Endodermal cell (in vitro differentiated cells): Measurements from ENCODE around the gene PAIP2B. TPM values are rescaled to one million over a fixed set of nuclear protein-coding genes. Genes with fewer than 3 reads are reported as not detected.

Source experiments
- DNase-seq: peaks from one replicate; pipeline ENCODE4 v3.0.0-alpha.2; 2017
- H3K27ac ChIP-seq: 2 replicates; pipeline ENCODE4 v1.5.1; 2013; ENCODE audit warnings: mild to moderate bottlenecking, low read depth, low read length, moderate library complexity
- H3K27me3 ChIP-seq: 2 replicates; pipeline ENCODE4 v1.6.1; 2013; ENCODE audit warnings: mild to moderate bottlenecking, low read length, moderate library complexity; ENCODE audit not compliant: insufficient read depth, control insufficient read depth, poor library complexity, severe bottlenecking
- H3K36me3 ChIP-seq: 2 replicates; pipeline ENCODE4 v1.7.0; 2013; ENCODE audit warnings: mild to moderate bottlenecking, low read length, moderate library complexity; ENCODE audit not compliant: control insufficient read depth, insufficient read depth
- H3K4me1 ChIP-seq: one replicate; pipeline ENCODE4 v1.7.0; 2013; ENCODE audit warnings: low read length; ENCODE audit not compliant: control insufficient read depth, insufficient read depth
- H3K4me3 ChIP-seq: 2 replicates; pipeline ENCODE4 v1.5.1; 2013; ENCODE audit warnings: mild to moderate bottlenecking, low read length, moderate library complexity
- H3K9ac ChIP-seq: 2 replicates; pipeline ENCODE4 v1.6.1; 2013; ENCODE audit warnings: mild to moderate bottlenecking, low read length, moderate library complexity; ENCODE audit not compliant: poor library complexity, severe bottlenecking; ENCODE audit errors: extremely low read depth
- H3K9me3 ChIP-seq: 2 replicates; pipeline ENCODE4 v1.6.1; 2013; ENCODE audit warnings: mild to moderate bottlenecking, low read length, moderate library complexity; ENCODE audit not compliant: control insufficient read depth
- H3K27ac Mint-ChIP-seq: 2 replicates; pipeline ENCODE4 v1.8.0; 2020; ENCODE audit warnings: mixed read lengths
- H3K27me3 Mint-ChIP-seq: 2 replicates; pipeline ENCODE4 v1.8.0; 2021; ENCODE audit warnings: mild to moderate bottlenecking, mixed read lengths; ENCODE audit not compliant: insufficient read depth
- H3K36me3 Mint-ChIP-seq: 2 replicates; pipeline ENCODE4 v1.8.0; 2020; ENCODE audit warnings: low read depth, mixed read lengths
- H3K4me1 Mint-ChIP-seq: 2 replicates; pipeline ENCODE4 v1.8.0; 2020; ENCODE audit warnings: mixed read lengths
- H3K4me3 Mint-ChIP-seq: 2 replicates; pipeline ENCODE4 v1.8.0; 2020; ENCODE audit warnings: mild to moderate bottlenecking, moderate library complexity, mixed read lengths
- H3K9me3 Mint-ChIP-seq: 2 replicates; pipeline ENCODE4 v1.8.0; 2020; ENCODE audit warnings: mild to moderate bottlenecking, mixed read lengths
- CTCF ChIP-seq: fragments of 200-600 bp; sonication (generic); conservative IDR thresholded peaks from 2 replicates; pipeline ENCODE4 v1.5.0; 2021; ENCODE audit warnings: antibody characterized with exemption, mild to moderate bottlenecking
- WGBS, 2 experiments: methylation state at CpG; one replicate each; pipeline versions ENCODE4 v1.1.5 to v1.1.7; 2013; ENCODE audit warnings: missing lambda C conversion rate in 2 of 2, mixed read lengths in 1 of 2; ENCODE audit not compliant: insufficient coverage in 1 of 2, insufficient read length in 1 of 2; 5-methylcytosine and 5-hydroxymethylcytosine counted together
- total RNA-seq, 2 donors: library from RNA; stranded (reverse); fragmentation: NEBNext Ultra II Directional in 1 of 2; extraction: Animal tissue kit (Norgen Biotek cat#: 25700) in 1 of 2; gene quantifications; 2 replicates in 1 of 2; 3 replicates in 1 of 2; pipeline ENCODE4 v1.2.1, GENCODE V29; 2021

The PAIP2B gene
- total RNA-seq, 2 donors from 2014 or later, result 21.2 to 29.6 TPM

- Histone ChIP-seq H3K9me3 (no peaks in the 10 kb centered on the region), H3K9ac (no peak overlapping the region), H3K4me3 (no peak overlapping the region), H3K27ac (no peak overlapping the region), H3K27me3 (no peaks in the 10 kb centered on the region), H3K4me1 (no peaks in the 10 kb centered on the region), H3K36me3 (no peaks in the 10 kb centered on the region)
- H3K27me3 Mint-ChIP-seq, result peaks cover 8% of the 10 kb centered on the region
- H3K4me1 Mint-ChIP-seq, result no peaks in the 10 kb centered on the region
- H3K4me3 Mint-ChIP-seq, result no peak overlapping the region
- TF ChIP-seq CTCF, result no peak
- 95 to 100% methylated on average over 2 to 4 of the region's 4 CpGs for WGBS, 2 experiments
- peaks cover 20% of the 10 kb centered on the region for H3K9me3 Mint-ChIP-seq
- DNase-seq, result no peak
- H3K27ac Mint-ChIP-seq, result no peak overlapping the region
- H3K36me3 Mint-ChIP-seq, result no peaks in the 10 kb centered on the region
Observed at GRCh38 chr2:71254776-71255175, 27.9 kb upstream of the PAIP2B start.

GRCh38 chr2:71254078-71254477, 27.2 kb upstream of the PAIP2B start:
- H3K27ac Mint-ChIP-seq, result no peak overlapping the region
- H3K27me3 Mint-ChIP-seq, result peaks cover 8% of the 10 kb centered on the region
- no peak overlapping the region for H3K4me3 Mint-ChIP-seq
- TF ChIP-seq CTCF, result no peak
- Histone ChIP-seq H3K27ac (no peak overlapping the region), H3K4me1 (no peaks in the 10 kb centered on the region), H3K36me3 (no peaks in the 10 kb centered on the region), H3K9ac (no peak overlapping the region), H3K9me3 (no peaks in the 10 kb centered on the region), H3K4me3 (no peak overlapping the region), H3K27me3 (no peaks in the 10 kb centered on the region)
- no peaks in the 10 kb centered on the region for H3K4me1 Mint-ChIP-seq
- 98% methylated on average over 2 of the region's 3 CpGs; no CpG with 5 or more reads in 1 of the 2 experiments for WGBS, 2 experiments
- no peak for DNase-seq
- no peaks in the 10 kb centered on the region for H3K36me3 Mint-ChIP-seq
- peaks cover 21% of the 10 kb centered on the region for H3K9me3 Mint-ChIP-seq

- Mint-ChIP-seq H3K36me3 (no peaks in the 10 kb centered on the region), H3K4me1 (no peaks in the 10 kb centered on the region), H3K9me3 (peaks cover 21% of the 10 kb centered on the region), H3K4me3 (no peak overlapping the region), H3K27ac (no peak overlapping the region), H3K27me3 (peaks cover 9% of the 10 kb centered on the region)
- no peaks in the 10 kb centered on the region for H3K4me1 ChIP-seq
- TF ChIP-seq CTCF, result no peak
- H3K27me3 ChIP-seq, result no peaks in the 10 kb centered on the region
- H3K9me3 ChIP-seq, result no peaks in the 10 kb centered on the region
- WGBS, 2 experiments, result 82% methylated on average over 1 of the region's 1 CpG; no CpG with 5 or more reads in 1 of the 2 experiments
- DNase-seq, result no peak
- no peak overlapping the region for H3K9ac ChIP-seq
- no peak overlapping the region for H3K4me3 ChIP-seq
- no peak overlapping the region for H3K27ac ChIP-seq
- H3K36me3 ChIP-seq, result no peaks in the 10 kb centered on the region
Observed at GRCh38 chr2:71253476-71253875, 26.6 kb upstream of the PAIP2B start.
